Erythroblast (primary cell): ENCODE measurements around the gene C1orf174.

Experiments
- GATA1 ChIP-seq: IDR thresholded peaks from 2 replicates; pipeline ENCODE4 v1.6.1; 2011; ENCODE audit warnings: low read depth, mild to moderate bottlenecking, control low read depth, low read length, moderate library complexity
- POLR2A ChIP-seq: IDR thresholded peaks from 2 replicates; pipeline ENCODE4 v1.6.1; 2011; ENCODE audit warnings: mild to moderate bottlenecking, low read length

DNA sequence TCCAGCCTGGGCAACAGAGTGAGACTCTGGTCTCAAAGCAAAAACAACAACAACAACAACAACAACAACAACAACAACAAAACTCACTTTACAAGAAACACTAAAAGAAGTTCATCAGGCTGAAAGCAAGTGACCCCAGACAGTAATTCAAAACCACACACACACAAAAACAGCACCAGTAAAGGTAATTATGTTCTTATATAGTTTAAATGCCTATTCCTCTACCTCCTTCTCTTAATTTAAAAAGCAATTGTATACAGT lies 1.7 kb downstream of the C1orf174 start:
- no peak for TF ChIP-seq POLR2A
- no peak for TF ChIP-seq GATA1
